Cerebellar nuclear complex (tissue), 1 donor: Measurements from ENCODE around the gene CAPN10.
"Not testable (repeated sequence)": the region's sequence is repeated elsewhere in the genome, so short reads cannot be mapped to it uniquely, and the experiment has no call there.

ENCODE experiments used
- DNase-seq, 2 experiments: peaks; one replicate each; lab custom pipeline; 2025; lab: John Stamatoyannopoulos, UW

The CAPN10 gene

GRCh38 chr2:240603081-240603835 lies 16.7 kb downstream of the CAPN10 start:
- no peak for DNase-seq

GRCh38 chr2:240603846-240604245 lies 17.3 kb downstream of the CAPN10 start:
- DNase-seq, result no peak

GRCh38 chr2:240604291-240604938 lies 17.9 kb downstream of the CAPN10 start:
- DNase-seq, result no peak

DNA sequence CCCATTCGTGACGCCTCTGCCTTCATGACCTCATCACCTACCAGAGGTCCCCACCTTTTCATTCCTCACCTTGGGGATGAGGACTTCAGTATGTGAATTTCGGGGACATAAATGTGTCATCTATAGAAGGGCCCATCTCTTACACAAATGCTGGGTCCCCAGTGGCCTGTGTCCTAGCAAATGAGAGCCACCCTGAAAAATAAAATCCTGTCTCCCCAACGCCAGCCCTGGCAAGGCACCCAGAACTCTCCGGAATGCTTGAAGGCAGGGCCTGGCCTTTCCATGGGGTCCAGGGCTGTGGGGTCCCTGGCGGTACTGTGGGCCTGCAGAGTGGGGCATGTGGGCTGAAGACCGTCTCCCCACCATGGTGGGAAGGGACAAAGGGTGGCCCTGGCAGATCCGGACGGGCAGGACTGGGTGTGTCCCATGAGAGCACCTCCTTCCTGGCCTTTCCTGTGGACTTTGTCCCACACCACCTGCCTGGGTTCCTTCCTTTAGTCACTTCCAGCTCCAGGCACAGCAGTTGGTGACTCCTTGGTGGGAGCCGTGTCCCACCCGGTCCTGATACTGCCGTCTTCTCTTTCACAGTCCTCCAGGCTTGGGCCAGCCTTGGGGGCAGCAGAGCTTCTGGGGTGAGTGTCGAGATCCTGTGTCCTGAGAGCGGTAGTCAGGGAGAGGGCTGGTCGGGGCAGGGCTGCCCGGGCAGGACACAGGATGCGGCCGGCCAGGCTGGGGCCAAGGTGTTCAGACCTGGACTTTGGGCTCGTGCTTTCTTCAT lies 18.6 kb downstream of the CAPN10 start:
- no peak for DNase-seq

DNA sequence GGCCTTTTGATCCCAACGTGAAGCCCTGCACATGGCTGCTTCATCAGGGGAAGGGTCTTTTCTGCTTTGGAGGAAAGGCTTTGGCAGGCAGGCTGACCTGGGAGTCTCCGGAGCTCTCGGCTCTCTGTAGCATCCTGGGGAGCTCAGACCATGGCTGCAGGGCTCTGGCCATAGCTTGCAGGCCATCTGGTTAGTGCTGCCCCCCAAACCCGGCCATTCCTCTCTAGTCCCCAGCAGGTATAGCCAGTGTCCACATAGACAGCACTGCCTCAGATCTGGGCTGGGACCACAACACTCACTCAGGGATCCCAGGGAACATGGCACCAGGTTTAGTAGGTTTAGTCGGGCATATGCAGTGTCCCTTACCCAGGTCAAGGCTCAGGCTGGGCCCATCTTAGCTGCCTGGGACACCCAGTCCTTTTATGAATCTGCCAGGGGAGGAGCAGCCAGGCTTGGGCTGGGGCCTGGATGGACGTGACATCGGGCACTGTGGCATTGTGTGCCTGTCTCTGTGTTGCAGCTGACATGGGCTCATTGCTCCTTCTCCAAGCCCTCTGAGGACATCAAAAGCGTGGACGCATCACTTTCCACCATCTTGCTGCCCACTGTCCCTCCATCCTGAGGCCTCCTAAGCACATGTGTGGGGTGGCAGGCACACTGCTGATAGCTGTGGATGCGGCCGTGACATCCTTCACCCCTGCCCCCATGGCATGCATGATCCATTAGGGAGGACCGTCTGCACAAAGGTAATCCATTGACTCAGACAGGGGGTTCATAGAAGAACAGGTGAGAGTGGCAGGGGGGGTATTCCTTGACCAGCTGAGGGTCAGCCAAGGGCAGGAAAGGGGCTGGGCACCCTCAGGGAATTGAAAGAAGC lies 19.6 kb downstream of the CAPN10 start:
- no peak for DNase-seq

- no peak for DNase-seq
These were observed 25.2 kb downstream of the CAPN10 start for GRCh38 chr2:240611601-240612210.

DNA sequence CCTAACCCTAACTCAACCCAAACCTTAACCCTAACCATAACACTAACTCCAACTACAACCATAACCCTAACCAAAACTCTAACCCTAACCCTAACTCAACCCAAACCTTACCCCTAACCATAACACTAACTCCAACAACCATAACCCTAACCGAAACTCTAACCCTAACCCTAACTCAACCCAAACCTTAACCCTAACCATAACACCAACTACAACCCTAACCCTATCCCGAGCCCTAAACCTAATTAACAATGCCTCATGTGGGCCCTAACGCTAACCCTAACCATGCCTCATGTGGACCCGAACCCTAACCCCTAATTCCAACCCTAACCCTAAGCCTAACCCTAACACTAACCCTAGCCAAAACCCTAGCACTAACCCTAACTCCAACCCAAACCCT lies 27.2 kb downstream of the CAPN10 start:
- DNase-seq, result no peak

DNA sequence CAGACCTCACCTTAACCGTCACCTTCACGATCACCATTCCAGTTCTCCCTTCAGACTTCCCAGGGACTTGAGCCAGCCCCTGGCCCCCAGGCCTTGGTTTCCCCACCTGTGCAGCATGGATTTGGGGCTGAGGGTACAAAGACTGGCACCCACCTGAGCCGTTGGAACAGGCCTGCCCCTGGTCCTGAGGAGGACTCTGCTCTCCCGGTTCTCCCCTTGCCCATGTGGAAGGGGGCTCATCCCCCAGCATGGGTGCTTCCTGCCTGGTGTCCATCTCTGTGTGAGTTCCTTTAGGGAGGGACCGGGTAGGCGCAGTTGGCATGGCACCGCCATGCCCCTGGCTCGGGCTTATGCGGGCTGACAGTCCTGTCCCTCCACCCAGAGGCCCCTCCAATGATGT lies 27.9 kb downstream of the CAPN10 start:
- DNase-seq, result no peak

DNA sequence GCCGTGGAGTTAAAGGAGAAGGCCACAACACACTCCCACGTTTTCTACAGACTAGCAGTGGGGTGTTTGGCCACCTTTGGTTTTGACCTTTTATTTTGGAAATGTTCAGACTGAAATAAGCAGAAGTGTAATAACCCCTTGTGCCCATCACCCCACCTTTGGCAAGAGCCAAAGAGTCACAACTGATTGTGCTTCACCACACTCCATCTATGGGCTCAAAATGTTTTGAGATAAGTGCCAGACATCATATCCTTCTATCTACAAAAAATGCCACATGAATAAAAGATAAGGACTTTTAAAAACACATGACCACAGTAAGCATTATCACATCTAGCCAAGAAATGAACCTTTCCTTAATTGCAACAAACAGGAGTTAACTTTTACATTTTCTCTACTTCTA lies 28.9 kb downstream of the CAPN10 start:
- DNase-seq, result no peak

DNA sequence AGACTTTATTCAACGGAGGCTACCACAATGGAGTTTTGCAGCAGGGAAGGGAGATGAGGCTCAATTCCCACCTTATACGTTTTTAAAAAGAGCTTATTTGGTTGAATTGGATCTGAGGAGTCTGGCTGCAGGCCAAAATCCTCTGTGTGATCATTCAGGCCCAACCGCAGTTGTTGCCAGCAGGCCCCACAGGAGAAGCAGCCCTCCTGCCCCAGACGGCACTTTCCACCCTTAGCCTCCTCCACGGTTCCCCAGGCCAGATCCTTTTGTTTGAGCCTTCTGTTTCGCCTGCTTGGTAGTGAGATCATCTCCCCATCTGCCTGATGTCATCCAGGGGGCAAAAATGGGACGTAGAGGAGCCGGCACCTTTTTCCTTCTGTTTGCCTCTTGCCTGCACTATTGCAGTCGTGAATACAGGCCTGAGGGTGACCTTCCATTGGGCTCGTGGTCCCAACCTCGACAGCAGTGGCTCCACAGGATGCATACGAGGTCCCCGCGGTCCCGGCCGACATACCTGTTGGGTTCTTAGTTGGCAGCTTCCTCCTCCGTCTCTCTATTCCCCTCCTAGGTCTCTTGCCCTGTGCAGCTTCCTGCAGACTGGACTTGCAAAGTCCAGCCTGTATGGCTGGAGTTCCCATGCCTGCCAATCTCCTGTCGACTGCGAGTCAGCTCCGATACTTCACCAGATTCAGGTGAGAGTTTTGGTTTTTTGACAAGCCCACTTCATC lies 29.4 kb downstream of the CAPN10 start:
- DNase-seq, result no peak

GRCh38 chr2:240616860-240617666 lies 30.5 kb downstream of the CAPN10 start:
- DNase-seq, result not testable (repeated sequence)

DNA sequence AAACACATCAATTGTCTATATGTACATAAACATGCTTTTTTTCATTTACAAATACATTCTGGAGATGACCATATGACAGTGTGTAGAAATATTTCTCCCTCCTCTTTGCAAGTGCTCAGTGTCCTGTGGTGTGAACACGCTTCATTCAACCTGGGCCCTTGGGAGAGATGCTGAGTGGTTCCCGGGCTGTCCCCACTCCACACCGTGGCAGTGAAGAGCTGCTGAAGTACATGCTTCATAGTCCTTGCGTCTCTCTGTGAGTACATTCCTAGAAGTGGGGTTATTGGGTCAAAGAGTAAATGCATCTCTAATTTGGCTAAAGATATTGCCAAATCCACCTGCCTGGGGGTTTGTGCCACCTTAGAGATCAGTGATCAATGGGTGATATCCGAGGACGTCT lies 32.2 kb downstream of the CAPN10 start:
- no peak for DNase-seq

DNA sequence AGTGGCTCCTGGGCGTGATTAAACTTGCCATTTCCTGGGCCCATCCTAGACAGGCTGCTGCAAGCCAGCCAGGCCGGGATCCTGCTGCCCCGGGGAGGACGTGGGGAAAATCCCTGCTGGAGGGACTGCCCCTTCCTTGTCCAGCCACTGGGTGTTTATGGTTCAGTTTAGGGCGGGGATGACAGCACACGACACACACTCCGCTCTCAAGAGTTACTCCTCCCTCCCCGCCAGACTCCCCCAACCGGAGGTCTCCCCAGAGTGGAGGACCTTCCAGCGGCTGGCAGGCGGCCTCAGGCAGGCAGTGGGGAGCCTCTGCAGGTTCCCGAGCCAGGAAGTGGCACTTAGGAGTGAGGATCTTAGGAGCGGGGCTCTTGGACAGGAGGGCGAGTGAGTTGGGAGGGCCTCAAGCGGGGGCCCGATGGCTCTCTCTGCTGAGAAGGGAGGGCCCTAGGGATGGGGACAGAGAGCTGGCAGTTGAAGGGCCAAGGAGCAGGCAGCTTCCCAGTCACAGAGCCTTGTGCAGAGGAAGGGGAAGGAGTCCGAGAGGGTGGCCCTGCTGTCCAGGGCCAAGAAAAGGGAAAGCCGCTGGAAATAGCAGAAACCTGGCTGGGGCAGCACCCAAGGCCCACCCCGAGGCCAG lies 33.1 kb downstream of the CAPN10 start:
- no peak for DNase-seq

DNA sequence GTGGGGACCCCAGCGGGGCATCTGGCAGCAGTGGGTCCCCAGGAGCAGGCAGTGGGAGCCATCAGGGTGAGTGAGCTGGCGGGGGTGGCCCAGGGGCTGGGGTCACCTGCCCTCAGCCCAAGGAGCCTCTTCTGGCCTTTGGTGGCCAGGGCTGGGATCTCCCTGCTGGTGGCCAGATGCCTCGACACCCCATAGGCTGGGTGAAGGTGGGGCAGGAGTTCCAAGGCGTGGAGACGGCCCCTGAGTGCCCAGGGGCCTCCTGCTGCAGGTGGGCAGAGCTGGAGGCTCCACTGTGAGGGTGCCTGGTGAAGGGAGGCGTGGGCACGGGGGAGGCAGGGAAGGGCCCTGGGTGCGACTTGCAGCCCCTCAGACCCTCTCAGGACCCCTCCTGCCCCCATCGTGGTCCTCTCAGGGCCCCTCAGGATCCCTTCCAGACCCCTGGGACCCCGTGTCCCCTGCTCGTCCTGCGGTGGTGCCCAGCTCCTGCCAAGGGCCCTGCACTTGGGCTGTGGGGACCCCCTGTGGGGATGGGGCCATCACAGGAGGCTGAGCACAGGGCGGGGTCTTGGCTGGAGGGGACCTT lies 33.7 kb downstream of the CAPN10 start:
- no peak for DNase-seq

DNA sequence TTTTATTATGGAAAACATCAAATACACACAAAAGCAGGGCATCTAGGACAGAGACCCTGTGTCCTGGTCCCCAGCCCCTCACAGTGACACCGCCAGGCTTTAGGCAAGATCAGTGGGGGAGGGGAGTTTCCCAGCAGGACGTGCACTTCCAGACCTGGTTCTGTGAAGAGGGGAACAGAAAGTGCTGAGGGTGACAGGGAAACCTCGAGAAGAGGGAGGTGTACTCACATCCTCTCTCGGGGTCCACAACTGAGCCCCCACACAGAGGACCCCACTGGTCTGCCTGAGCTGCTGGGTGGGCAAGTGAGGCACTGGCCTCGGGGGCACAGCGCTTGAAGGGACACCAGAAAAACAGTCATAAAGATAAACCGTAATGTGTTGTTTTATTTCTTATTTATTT lies 34.3 kb downstream of the CAPN10 start:
- no peak for DNase-seq

- DNase-seq, result no peak
These were observed 35.5 kb downstream of the CAPN10 start for GRCh38 chr2:240622060-240622411.

- no peak for DNase-seq
These were observed 36.1 kb downstream of the CAPN10 start for GRCh38 chr2:240622531-240623235.

DNA sequence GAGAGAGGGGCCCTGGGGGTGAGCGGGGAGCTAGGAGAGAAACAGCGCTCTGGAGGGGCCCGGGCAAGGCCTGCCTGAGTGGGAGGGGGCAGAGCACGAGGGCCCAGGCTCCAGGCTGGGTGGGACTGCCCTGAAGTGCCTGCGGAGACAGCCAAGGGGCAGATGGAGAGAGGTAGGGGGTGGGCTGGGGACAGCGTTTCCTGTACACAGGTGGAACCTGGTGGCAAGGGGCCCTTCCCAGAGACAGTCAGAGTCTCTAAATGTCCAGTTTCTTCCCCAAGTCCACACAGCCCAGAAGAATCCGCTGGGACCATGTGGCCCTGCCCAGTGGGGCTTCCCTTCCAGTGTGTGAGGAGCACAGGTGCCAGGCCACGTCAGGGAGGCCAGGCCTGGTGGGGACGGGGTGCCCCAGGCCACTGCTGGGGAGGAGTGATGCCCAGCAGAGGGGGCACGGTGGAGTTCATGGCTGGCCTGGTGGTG lies 37.0 kb downstream of the CAPN10 start:
- no peak for DNase-seq
